MM.1S (cell line): ENCODE data around the gene ZNF763.

Experiments used
- EZH2 ChIP-seq: fragments of 300-600 bp; sonication (generic); optimal IDR thresholded peaks from 2 replicates; pipeline ENCODE3; 2017; ENCODE audit warnings: low read depth, mild to moderate bottlenecking, antibody characterized with exemption, low read length, mixed read lengths
- EZH2phosphoT487 ChIP-seq: fragments of 300-600 bp; sonication (generic); IDR thresholded peaks from 2 replicates; pipeline ENCODE4 v1.6.1; 2018; ENCODE audit warnings: antibody characterized with exemption, low read length
- TF ChIP-seq, protein P1 (sequence below): fragments of 300-600 bp; sonication (generic); IDR thresholded peaks from 2 replicates; pipeline ENCODE4 v1.5.1; 2016; ENCODE audit warnings: antibody characterized with exemption, low read length, mixed read lengths

GRCh38 chr19:11927227-11927626 lies 37.6 kb upstream of the ZNF763 start:
- TF ChIP-seq EZH2phosphoT487, result no peak
- TF ChIP-seq, protein P1, sequence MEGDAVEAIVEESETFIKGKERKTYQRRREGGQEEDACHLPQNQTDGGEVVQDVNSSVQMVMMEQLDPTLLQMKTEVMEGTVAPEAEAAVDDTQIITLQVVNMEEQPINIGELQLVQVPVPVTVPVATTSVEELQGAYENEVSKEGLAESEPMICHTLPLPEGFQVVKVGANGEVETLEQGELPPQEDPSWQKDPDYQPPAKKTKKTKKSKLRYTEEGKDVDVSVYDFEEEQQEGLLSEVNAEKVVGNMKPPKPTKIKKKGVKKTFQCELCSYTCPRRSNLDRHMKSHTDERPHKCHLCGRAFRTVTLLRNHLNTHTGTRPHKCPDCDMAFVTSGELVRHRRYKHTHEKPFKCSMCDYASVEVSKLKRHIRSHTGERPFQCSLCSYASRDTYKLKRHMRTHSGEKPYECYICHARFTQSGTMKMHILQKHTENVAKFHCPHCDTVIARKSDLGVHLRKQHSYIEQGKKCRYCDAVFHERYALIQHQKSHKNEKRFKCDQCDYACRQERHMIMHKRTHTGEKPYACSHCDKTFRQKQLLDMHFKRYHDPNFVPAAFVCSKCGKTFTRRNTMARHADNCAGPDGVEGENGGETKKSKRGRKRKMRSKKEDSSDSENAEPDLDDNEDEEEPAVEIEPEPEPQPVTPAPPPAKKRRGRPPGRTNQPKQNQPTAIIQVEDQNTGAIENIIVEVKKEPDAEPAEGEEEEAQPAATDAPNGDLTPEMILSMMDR, result no peak
- TF ChIP-seq EZH2, result no peak
